Right kidney (tissue), 9 donors: ENCODE data around the gene HECTD2.
"Not testable (repeated sequence)": the region's sequence is repeated elsewhere in the genome, so short reads cannot be mapped to it uniquely, and the experiment has no call there.

Experiments used
- DNase-seq: peaks from one replicate; pipeline ENCODE4 v3.0.0-alpha.2; 2016
- long read RNA-seq, 8 donors: transcript quantifications; one replicate each; lab custom pipeline, GENCODE V29; 2026

HECTD2 gene
- long read RNA-seq, donor 1, full-length matches to known transcripts: 3 of 3 reads
- long read RNA-seq, donor 1, partial matches to known transcripts: 0 of 3 reads
- long read RNA-seq, donor 1, other reads (novel, unspliced or antisense): 0 of 3 reads
- long read RNA-seq, donor 2, full-length matches to known transcripts: 1 of 1 reads
- long read RNA-seq, donor 2, partial matches to known transcripts: 0 of 1 reads
- long read RNA-seq, donor 2, other reads (novel, unspliced or antisense): 0 of 1 reads
- long read RNA-seq, donor 3, partial matches to known transcripts: 0 of 2 reads
- long read RNA-seq, donor 3, other reads (novel, unspliced or antisense): 0 of 2 reads
- long read RNA-seq, donor 4: 0 reads
- long read RNA-seq, donor 5, full-length matches to known transcripts: 1 of 1 reads
- long read RNA-seq, donor 5, partial matches to known transcripts: 0 of 1 reads
- long read RNA-seq, donor 5, other reads (novel, unspliced or antisense): 0 of 1 reads
- long read RNA-seq, donor 6, full-length matches to known transcripts: 1 of 1 reads
- long read RNA-seq, donor 6, partial matches to known transcripts: 0 of 1 reads
- long read RNA-seq, donor 6, other reads (novel, unspliced or antisense): 0 of 1 reads
- long read RNA-seq, donor 7, full-length matches to known transcripts: 6 of 6 reads
- long read RNA-seq, donor 7, partial matches to known transcripts: 0 of 6 reads
- long read RNA-seq, donor 7, other reads (novel, unspliced or antisense): 0 of 6 reads
- long read RNA-seq, donor 8, partial matches to known transcripts: 0 of 1 reads
- long read RNA-seq, donor 8, other reads (novel, unspliced or antisense): 0 of 1 reads

GRCh38 chr10:91409869-91410637, at the start of gene HECTD2:
HECTD2 (plus strand) TSS chr10:91410344; CDS start chr10:91410439, 95 bp downstream.
- peak; percentile 99 for DNase-seq

GRCh38 chr10:91360461-91360860, 49.7 kb upstream of the HECTD2 start:
- no peak for DNase-seq

- not testable (repeated sequence) for DNase-seq
These were observed 44.6 kb upstream of the HECTD2 start for GRCh38 chr10:91365519-91365918.

- DNase-seq: no peak
These were observed 43.4 kb upstream of the HECTD2 start for GRCh38 chr10:91366704-91367103.

GRCh38 chr10:91367127-91367531, 43.0 kb upstream of the HECTD2 start:
- DNase-seq: no peak

- DNase-seq: no peak
These were observed 42.6 kb upstream of the HECTD2 start for GRCh38 chr10:91367558-91367957.

GRCh38 chr10:91369978-91370589, 40.1 kb upstream of the HECTD2 start:
- not testable (repeated sequence) for DNase-seq

GRCh38 chr10:91374052-91374451, 36.1 kb upstream of the HECTD2 start:
- DNase-seq: no peak

- DNase-seq: no peak
These were observed 32.1 kb upstream of the HECTD2 start for GRCh38 chr10:91378061-91378460.

- no peak for DNase-seq
These were observed 29.3 kb upstream of the HECTD2 start for GRCh38 chr10:91380873-91381256.

- no peak for DNase-seq
These were observed 28.8 kb upstream of the HECTD2 start for GRCh38 chr10:91381257-91381891.

- no peak for DNase-seq
These were observed 24.6 kb upstream of the HECTD2 start for GRCh38 chr10:91385306-91386085.

- DNase-seq: no peak
These were observed 20.3 kb upstream of the HECTD2 start for GRCh38 chr10:91389636-91390512.

GRCh38 chr10:91390513-91390825, 19.7 kb upstream of the HECTD2 start:
- not testable (repeated sequence) for DNase-seq

- no peak for DNase-seq
These were observed 18.2 kb upstream of the HECTD2 start for GRCh38 chr10:91391920-91392319.

- DNase-seq: no peak
These were observed 3.8 kb upstream of the HECTD2 start for GRCh38 chr10:91406322-91406721.

GRCh38 chr10:91409069-91409868, 875 bp upstream of the HECTD2 start:
- DNase-seq: peak; percentile 98

- DNase-seq: no peak
These were observed 661 bp downstream of the HECTD2 start for GRCh38 chr10:91410638-91411371.
